ENCODE measurements around the gene CCDC9.

CCDC9 gene

GRCh38 chr19:47255879-47256692 is at the start of gene CCDC9:
CCDC9 (plus strand) TSS chr19:47256525; CDS start chr19:47258401, 1,876 bp downstream.
- TF ChIP-seq, protein P1, sequence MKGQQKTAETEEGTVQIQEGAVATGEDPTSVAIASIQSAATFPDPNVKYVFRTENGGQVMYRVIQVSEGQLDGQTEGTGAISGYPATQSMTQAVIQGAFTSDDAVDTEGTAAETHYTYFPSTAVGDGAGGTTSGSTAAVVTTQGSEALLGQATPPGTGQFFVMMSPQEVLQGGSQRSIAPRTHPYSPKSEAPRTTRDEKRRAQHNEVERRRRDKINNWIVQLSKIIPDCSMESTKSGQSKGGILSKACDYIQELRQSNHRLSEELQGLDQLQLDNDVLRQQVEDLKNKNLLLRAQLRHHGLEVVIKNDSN (IDR thresholded peaks at IDR 0.05): peak; percentile 98
- TF ChIP-seq TCF12 (IDR thresholded peaks at IDR 0.05; ENCODE audit: low read depth): peak; percentile 79
- peak; percentile 55 for TF ChIP-seq ZBTB7A (IDR thresholded peaks at IDR 0.05; ENCODE audit: low read depth)
- no peak for TF ChIP-seq TEAD4 (IDR thresholded peaks at IDR 0.05)
- no peak; the same call in 1 of the 2 replicates for TF ChIP-seq NFIC (IDR thresholded peaks at IDR 0.05)
- TF ChIP-seq, protein P2, sequence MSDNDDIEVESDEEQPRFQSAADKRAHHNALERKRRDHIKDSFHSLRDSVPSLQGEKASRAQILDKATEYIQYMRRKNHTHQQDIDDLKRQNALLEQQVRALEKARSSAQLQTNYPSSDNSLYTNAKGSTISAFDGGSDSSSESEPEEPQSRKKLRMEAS (IDR thresholded peaks at IDR 0.05): peak; percentile 90
- no peak for TF ChIP-seq FOXM1 (IDR thresholded peaks at IDR 0.05; ENCODE audit: borderline replicate concordance, low read depth)
- no peak for TF ChIP-seq YY1 (IDR thresholded peaks at IDR 0.05; ENCODE audit: low read depth)
- TF ChIP-seq TAF1 (IDR thresholded peaks at IDR 0.05; ENCODE audit: low read depth): peak; percentile 35; the same call in 1 of the 2 replicates
- no peak for TF ChIP-seq RAD21 (IDR thresholded peaks at IDR 0.05; ENCODE audit: low read depth)
- TF ChIP-seq EP300 (IDR thresholded peaks at IDR 0.05; ENCODE audit: borderline replicate concordance): no peak
- TF ChIP-seq CEBPB (IDR thresholded peaks at IDR 0.05): no peak
- TF ChIP-seq, protein P3, sequence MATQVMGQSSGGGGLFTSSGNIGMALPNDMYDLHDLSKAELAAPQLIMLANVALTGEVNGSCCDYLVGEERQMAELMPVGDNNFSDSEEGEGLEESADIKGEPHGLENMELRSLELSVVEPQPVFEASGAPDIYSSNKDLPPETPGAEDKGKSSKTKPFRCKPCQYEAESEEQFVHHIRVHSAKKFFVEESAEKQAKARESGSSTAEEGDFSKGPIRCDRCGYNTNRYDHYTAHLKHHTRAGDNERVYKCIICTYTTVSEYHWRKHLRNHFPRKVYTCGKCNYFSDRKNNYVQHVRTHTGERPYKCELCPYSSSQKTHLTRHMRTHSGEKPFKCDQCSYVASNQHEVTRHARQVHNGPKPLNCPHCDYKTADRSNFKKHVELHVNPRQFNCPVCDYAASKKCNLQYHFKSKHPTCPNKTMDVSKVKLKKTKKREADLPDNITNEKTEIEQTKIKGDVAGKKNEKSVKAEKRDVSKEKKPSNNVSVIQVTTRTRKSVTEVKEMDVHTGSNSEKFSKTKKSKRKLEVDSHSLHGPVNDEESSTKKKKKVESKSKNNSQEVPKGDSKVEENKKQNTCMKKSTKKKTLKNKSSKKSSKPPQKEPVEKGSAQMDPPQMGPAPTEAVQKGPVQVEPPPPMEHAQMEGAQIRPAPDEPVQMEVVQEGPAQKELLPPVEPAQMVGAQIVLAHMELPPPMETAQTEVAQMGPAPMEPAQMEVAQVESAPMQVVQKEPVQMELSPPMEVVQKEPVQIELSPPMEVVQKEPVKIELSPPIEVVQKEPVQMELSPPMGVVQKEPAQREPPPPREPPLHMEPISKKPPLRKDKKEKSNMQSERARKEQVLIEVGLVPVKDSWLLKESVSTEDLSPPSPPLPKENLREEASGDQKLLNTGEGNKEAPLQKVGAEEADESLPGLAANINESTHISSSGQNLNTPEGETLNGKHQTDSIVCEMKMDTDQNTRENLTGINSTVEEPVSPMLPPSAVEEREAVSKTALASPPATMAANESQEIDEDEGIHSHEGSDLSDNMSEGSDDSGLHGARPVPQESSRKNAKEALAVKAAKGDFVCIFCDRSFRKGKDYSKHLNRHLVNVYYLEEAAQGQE (IDR thresholded peaks at IDR 0.05; ENCODE audit: low read depth): no peak
- TF ChIP-seq CREB1 (IDR thresholded peaks at IDR 0.05; ENCODE audit: low read depth): peak; percentile 88
- no peak for TF ChIP-seq EGR1 (IDR thresholded peaks at IDR 0.05)

DNA sequence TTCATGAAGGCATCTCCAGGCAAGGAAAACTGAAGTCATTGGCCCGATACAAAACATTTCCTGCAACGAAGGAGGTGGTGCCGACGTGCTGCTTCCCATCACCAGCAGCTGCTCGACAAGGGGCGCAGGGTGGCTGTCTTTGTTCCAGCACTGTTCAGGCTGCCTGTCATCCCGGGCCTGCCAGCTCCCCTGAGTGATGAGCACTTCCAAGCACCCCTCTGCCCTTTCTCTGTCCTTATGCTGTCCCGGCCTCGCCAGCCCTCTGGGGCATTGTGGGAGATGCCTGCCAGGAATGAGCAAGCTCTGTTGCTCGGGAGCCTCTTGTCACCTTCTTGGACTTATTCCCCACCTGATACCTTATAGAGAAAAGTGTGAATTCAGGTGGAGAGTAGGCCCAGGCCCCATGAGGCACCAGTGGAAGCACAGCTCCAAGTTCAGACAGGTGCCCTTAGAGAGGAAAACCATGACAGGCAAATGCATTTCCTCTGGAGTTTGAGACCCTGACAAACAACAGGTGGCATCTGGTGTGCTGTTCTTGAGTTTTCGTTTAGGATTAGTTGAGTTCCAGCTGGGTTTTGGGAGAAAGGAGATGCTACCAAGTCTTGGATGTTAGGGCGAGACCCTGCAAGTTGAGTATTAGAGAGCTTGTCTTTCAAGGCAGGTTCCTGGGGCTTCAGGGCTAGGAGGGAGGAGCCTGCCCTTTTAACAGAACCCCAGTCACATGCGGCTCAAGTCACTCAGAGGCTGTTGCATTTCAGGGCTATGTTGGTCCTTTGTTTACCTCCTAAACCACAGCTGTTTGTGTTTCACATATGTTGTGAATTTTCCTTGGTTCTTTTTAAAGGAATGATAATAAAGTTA is 46.8 kb upstream of the CCDC9 start:
- TF ChIP-seq TEAD4 (IDR thresholded peaks at IDR 0.05): no peak

DNA sequence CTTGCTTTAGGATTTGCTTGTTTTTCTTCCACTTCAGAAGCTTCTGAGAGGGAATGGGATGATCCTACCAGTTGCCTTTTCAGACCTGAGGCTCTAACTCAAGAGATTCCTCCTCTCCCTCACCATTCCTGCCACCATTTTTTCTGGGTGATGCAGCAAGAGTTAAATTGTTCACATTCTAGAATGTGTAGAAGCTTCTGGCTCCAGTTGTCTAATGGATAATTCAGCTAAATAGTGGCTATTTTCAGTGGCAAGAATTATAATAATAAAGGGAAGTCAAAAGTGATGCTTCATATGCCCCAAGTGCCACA is 46.2 kb upstream of the CCDC9 start:
- no peak for TF ChIP-seq TEAD4 (IDR thresholded peaks at IDR 0.05)
- TF ChIP-seq FOXM1 (IDR thresholded peaks at IDR 0.05; ENCODE audit: borderline replicate concordance, low read depth): no peak
- TF ChIP-seq YY1 (IDR thresholded peaks at IDR 0.05; ENCODE audit: low read depth): no peak
- no peak for TF ChIP-seq EP300 (IDR thresholded peaks at IDR 0.05; ENCODE audit: borderline replicate concordance)
- TF ChIP-seq TCF12 (IDR thresholded peaks at IDR 0.05; ENCODE audit: low read depth): no peak
- TF ChIP-seq TAF1 (IDR thresholded peaks at IDR 0.05; ENCODE audit: low read depth): no peak
- no peak for TF ChIP-seq RAD21 (IDR thresholded peaks at IDR 0.05; ENCODE audit: low read depth)
- no peak for TF ChIP-seq CEBPB (IDR thresholded peaks at IDR 0.05)
- no peak for TF ChIP-seq NFIC (IDR thresholded peaks at IDR 0.05)
- TF ChIP-seq, protein P2 (IDR thresholded peaks at IDR 0.05): no peak
- TF ChIP-seq EGR1 (IDR thresholded peaks at IDR 0.05): no peak
- TF ChIP-seq ZBTB7A (IDR thresholded peaks at IDR 0.05; ENCODE audit: low read depth): no peak
- TF ChIP-seq, protein P1 (IDR thresholded peaks at IDR 0.05): no peak
- TF ChIP-seq, protein P3 (IDR thresholded peaks at IDR 0.05; ENCODE audit: low read depth): no peak
- no peak for TF ChIP-seq CREB1 (IDR thresholded peaks at IDR 0.05; ENCODE audit: low read depth)

- TF ChIP-seq EP300 (IDR thresholded peaks at IDR 0.05; ENCODE audit: borderline replicate concordance) (no peak), NFIC (IDR thresholded peaks at IDR 0.05) (no peak), CREB1 (IDR thresholded peaks at IDR 0.05; ENCODE audit: low read depth) (no peak), RAD21 (IDR thresholded peaks at IDR 0.05; ENCODE audit: low read depth) (peak; percentile 65), YY1 (IDR thresholded peaks at IDR 0.05; ENCODE audit: low read depth) (no peak)
- TF ChIP-seq, protein P2 (IDR thresholded peaks at IDR 0.05): peak; percentile 30
Measured at GRCh38 chr19:47210689-47211316, 45.5 kb upstream of the CCDC9 start.

DNA sequence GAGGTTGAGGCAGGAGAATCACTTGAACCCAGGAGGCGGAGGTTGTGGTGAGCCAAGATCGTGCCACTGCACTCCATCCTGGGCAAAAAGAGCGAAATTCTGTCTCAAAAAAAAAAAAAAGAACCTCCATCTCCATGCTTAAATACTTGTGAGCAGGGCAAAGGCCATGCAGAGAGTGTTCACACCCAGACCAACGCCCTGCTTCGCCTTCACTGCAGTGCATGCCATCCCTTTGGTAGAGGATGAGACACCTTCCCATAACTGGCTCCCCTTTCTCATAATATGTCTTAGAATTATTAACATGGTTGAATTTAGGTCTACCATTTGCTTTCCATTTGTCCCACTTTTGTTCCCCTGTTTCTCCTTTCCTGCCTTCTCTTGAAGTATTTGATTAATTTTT is 40.7 kb upstream of the CCDC9 start:
- no peak for TF ChIP-seq TEAD4 (IDR thresholded peaks at IDR 0.05)
- no peak for TF ChIP-seq RAD21 (IDR thresholded peaks at IDR 0.05; ENCODE audit: low read depth)
- TF ChIP-seq, protein P3 (IDR thresholded peaks at IDR 0.05; ENCODE audit: low read depth): no peak
- no peak for TF ChIP-seq CREB1 (IDR thresholded peaks at IDR 0.05; ENCODE audit: low read depth)
- TF ChIP-seq EGR1 (IDR thresholded peaks at IDR 0.05): no peak
- no peak for TF ChIP-seq CEBPB (IDR thresholded peaks at IDR 0.05)
- TF ChIP-seq TCF12 (IDR thresholded peaks at IDR 0.05; ENCODE audit: low read depth): no peak
- no peak for TF ChIP-seq FOXM1 (IDR thresholded peaks at IDR 0.05; ENCODE audit: borderline replicate concordance, low read depth)
- TF ChIP-seq, protein P2 (IDR thresholded peaks at IDR 0.05): no peak
- no peak for TF ChIP-seq EP300 (IDR thresholded peaks at IDR 0.05; ENCODE audit: borderline replicate concordance)
- TF ChIP-seq ZBTB7A (IDR thresholded peaks at IDR 0.05; ENCODE audit: low read depth): no peak
- TF ChIP-seq, protein P1 (IDR thresholded peaks at IDR 0.05): no peak
- no peak for TF ChIP-seq YY1 (IDR thresholded peaks at IDR 0.05; ENCODE audit: low read depth)
- no peak for TF ChIP-seq TAF1 (IDR thresholded peaks at IDR 0.05; ENCODE audit: low read depth)
- TF ChIP-seq NFIC (IDR thresholded peaks at IDR 0.05): no peak
